Astrocyte (in vitro differentiated cells and primary cell): ENCODE measurements around the gene POLN.

Source experiments
- EZH2 ChIP-seq: IDR thresholded peaks from 2 replicates; pipeline ENCODE4 v1.6.1; 2012; ENCODE audit warnings: mild to moderate bottlenecking, low read length, inconsistent platforms; ENCODE audit not compliant: insufficient read depth
- TF ChIP-seq, protein P1 (sequence below): IDR thresholded peaks from 2 replicates; pipeline ENCODE4 v1.5.1; 2011; ENCODE audit warnings: low read depth, mild to moderate bottlenecking, inconsistent platforms, low read length, moderate library complexity; ENCODE audit not compliant: insufficient read depth

DNA sequence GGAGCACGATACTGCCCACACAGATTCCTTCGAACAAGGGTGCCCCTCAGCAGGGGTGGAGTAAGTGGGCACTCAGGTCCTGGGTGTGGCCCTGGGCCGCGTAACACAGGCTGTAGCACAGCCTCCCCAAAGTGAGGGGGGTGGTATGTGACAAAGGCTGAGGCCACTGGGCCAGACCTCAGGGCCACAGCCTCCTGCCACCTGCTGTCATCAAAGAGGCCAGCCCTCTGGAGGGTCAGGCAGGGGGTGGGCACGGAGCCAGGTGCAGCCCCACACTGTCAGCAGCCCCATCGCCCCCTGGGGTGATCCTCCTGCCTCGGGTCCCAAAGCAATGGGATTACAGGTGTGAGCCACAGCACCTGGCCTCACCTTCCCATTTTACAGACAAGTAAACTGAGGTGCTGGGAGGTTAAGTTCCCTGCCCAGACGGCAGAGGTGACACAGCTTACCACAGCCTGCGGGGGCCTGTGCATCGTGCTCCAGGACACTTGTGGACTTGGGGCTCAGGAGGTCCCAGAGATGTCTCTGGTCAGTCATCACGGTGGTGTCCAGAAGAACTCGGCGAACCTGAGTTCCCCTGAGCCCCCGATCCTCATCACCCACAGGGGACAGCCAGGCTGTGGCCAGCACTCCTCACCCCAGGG lies 47.5 kb upstream of the POLN start:
- TF ChIP-seq, protein P1, sequence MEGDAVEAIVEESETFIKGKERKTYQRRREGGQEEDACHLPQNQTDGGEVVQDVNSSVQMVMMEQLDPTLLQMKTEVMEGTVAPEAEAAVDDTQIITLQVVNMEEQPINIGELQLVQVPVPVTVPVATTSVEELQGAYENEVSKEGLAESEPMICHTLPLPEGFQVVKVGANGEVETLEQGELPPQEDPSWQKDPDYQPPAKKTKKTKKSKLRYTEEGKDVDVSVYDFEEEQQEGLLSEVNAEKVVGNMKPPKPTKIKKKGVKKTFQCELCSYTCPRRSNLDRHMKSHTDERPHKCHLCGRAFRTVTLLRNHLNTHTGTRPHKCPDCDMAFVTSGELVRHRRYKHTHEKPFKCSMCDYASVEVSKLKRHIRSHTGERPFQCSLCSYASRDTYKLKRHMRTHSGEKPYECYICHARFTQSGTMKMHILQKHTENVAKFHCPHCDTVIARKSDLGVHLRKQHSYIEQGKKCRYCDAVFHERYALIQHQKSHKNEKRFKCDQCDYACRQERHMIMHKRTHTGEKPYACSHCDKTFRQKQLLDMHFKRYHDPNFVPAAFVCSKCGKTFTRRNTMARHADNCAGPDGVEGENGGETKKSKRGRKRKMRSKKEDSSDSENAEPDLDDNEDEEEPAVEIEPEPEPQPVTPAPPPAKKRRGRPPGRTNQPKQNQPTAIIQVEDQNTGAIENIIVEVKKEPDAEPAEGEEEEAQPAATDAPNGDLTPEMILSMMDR, result no peak
- TF ChIP-seq EZH2, result no peak
